ENCODE measurements around the gene HHATL.

The HHATL gene

GRCh38 chr3:42696356-42697288 is 6.0 kb downstream of the HHATL start:
- no peak for DNase-seq

DNA sequence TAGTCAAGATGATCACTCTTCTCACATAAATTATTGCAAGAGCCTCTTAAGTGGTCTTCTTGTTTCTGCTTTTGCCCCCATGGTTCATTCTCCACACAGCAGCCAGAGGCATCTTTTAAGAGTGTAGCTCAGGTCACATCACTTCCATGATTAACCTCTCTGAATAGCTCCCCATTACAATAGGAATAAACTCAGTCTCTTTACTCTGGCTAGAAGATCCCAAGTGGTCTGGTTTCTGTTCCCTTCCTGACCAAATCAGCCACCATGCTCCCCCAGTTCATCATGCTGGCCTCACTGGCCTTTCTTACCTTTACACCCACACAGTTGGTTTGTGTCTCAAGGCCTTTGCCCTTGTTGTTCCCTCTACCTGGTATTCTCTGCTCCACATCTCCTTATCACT is 8.2 kb downstream of the HHATL start:
- DNase-seq = no peak

GRCh38 chr3:42693530-42693930 is 9.1 kb downstream of the HHATL start:
- DNase-seq = no peak

GRCh38 chr3:42692667-42693529 is 9.7 kb downstream of the HHATL start:
- DNase-seq = no peak

DNA sequence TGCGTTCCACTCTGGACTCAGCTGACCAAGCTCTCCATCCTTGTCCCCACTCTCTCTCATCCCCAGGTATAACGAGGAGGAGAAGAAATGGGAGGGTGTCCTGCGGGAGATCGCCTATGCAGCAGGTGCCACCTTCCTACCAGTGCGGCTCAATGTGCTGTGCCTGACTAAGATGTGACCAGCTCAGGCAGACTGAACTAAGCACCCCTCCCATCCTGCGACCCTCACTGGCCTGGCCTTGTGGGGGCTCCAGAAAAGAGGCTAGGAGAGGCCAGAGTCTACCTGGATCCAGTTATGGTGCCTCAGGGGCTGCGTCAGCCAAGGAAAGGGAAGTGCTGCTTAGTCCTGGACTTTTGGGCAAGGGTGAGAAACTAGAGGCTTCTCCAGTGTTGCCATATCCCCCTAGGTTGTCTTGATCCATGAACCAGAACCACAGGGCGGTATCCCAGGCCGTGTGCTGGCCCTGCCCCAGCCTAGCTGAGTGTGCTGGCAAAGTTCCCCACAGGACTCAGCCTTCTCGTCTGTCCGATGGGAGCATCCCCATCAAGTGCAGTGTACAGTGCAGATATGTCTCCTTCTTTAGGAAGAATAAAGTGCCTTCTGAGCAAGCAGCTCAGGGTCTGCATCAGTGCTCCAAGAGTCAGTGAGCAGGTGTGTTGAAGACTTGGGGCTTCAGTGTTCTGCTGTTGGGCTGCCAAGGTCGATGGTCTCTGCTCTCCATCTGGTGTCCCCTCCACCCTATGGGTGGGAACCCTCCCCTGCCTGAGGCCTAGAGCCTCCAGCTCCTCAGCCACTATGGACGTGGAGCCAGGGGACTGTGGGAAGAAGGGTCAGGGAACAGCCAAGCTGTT is 10.6 kb downstream of the HHATL start:
- no peak for DNase-seq

- no peak for DNase-seq
These were observed 11.6 kb downstream of the HHATL start for GRCh38 chr3:42690766-42691680.

DNA sequence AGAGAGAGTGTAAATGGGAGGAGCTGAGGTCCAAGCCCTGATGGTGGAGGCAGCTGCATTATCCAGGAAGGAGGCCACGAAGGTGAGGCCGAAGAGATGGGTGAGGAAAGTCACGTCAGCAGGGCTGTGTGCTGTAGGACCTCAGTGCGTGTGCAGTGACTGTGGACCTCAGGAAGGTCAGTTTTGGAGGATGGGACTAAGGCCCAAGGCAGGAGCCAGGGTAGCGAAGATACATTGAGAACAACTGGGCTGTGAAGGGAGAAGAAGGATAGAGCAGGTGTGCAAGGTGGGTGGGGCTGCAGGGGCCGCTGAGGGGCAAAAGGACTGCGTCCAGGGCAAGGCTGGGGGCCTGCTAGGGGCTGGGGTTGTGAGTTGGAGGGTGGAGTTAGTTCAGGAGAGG is 12.4 kb downstream of the HHATL start:
- no peak for DNase-seq

- DNase-seq = no peak
These were observed 13.1 kb downstream of the HHATL start for GRCh38 chr3:42689421-42690014.

- no peak for DNase-seq
These were observed 13.8 kb downstream of the HHATL start for GRCh38 chr3:42688487-42689420.

DNA sequence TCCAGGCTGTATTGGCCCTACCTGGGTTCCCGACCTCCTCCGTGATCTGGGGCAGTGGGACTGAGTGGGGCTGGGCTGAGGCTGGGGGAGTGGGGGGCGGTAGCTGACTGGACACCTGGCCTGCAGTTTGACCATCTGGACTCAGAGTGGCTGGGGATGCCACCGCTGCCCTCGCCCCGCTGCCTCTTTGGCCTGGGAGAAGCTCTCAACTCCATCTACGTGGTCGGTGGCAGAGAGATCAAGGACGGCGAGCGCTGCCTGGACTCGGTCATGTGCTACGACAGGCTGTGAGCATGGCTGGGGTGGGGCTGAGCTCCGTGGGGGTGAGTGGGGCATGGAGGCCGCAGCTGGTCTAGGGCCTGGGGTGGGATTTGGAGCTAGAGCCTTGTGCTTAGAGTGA is 14.6 kb downstream of the HHATL start:
- no peak for DNase-seq

DNA sequence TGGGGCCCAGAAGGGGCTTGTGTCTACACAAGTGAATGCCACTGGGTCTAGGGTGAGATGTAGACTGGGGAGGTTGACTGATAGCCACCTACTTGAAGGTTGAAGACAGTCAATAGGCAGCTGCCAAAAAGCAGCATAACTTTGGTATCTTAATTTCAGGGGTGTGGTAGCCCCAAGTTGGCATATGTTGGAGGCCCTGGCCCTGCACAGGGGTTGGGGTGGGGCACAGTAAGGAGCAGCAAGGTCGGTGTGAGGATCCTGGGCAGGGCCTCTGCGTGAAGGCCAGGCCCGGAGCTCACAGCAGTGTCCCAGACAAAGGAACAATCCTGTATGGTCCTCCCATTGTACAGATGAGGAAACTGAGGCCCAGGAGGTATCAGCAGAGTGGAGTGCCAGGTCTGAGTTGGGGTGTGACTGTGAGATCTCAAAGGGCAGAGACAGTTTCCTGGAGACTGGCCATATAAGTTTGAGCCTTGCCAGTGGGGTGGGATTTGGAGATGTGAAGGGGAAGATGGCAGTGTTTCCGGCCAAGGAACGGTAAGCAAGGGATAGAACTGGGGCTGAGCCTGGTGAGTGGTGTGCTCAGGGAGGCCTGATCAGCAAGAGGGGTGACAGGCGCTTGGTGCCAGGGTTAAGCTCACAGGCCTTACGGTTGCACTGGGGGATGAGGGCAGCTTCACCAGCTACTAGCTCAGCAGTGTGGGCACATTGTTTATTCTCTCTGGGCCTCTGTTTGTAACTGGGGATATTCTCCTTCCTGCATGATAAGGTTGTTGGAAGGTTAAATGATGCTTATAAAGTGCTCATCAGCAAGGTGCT is 15.6 kb downstream of the HHATL start:
- DNase-seq = no peak

DNA sequence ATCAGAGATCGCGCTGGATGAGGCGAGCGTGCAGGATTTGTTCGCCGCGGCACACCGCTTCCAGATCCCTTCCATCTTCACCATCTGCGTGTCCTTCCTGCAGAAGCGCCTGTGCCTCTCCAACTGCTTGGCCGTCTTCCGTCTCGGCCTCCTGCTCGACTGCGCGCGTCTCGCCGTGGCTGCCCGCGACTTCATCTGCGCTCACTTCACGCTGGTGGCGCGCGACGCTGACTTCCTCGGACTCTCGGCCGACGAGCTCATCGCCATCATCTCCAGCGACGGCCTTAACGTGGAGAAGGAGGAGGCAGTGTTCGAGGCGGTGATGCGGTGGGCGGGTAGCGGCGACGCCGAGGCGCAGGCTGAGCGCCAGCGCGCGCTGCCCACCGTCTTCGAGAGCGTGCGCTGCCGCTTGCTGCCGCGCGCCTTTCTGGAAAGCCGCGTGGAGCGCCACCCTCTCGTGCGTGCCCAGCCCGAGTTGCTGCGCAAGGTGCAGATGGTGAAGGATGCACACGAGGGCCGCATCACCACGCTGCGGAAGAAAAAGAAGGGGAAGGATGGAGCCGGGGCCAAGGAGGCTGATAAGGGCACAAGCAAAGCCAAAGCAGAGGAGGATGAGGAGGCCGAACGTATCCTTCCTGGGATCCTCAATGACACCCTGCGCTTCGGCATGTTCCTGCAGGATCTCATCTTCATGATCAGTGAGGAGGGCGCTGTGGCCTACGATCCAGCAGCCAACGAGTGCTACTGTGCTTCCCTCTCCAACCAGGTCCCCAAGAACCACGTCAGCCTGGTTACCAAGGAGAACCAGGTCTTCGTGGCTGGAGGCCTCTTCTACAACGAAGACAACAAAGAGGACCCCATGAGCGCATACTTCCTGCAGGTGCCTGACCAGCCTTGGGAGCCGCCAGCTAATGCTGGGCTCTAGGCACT is 16.4 kb downstream of the HHATL start:
- DNase-seq = no peak

GRCh38 chr3:42685363-42685881 is 17.2 kb downstream of the HHATL start, which contains the start of gene KLHL40:
Gene KLHL40 (plus strand): TSS chr3:42685537. CDS start chr3:42685619, 82 bp downstream.
- no peak for DNase-seq

- DNase-seq = no peak
These were observed 17.8 kb downstream of the HHATL start for GRCh38 chr3:42684632-42685362.

DNA sequence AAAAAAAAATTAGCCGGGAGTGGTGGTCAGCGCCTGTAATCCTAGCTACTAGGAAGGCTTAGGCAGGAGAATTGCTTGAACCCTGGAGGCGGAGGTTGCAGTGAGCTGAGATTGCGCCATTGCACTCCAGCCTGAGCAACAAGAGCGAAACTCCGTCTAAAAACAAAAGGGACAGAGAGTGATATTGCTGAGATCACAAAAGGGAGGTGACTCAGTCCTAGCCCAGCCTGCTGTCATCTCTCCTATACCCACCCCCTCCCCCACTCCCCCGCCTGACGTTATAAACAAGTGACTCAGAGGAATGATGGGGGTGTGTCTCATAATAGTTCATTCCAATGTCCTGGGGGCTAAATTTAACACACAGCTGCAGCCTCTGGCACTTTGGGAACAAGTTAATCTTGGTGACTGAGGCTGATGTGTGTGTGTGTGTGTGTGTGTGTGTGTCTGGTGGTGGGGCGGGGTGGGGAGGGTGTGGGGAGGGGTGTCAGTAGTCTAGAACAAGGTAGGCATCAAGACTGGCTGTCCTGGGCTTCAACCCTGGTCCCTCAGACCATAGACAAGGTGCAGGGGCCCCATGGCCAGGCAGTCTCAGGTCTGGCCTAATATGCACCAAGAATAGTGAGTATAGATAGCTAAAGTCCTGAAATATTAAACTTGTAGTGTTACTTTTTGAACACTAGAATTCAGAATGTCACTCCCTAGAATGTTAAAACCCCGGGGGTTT is 18.6 kb downstream of the HHATL start:
- peak; percentile 7 to 20 for DNase-seq
